Measurements from ENCODE around the gene RAP1A.
"Not testable (repeated sequence)": the region's sequence is repeated elsewhere in the genome, so short reads cannot be mapped to it uniquely, and the experiment has no call there.

GRCh38 chr1:111606457-111607215 lies 13.0 kb upstream of the RAP1A start:
- TF ChIP-seq EP300 (IDR thresholded peaks at IDR 0.05; ENCODE audit: low read depth); POLR2AphosphoS5 (IDR thresholded peaks at IDR 0.05); POLR2A (IDR thresholded peaks at IDR 0.05); CTCF (IDR thresholded peaks at IDR 0.05): not testable (repeated sequence)

Data from transverse colon (tissue), 4 donors.